HS-5 (cell line): Measurements from ENCODE around the gene PRR12.

Experiments used
- DNase-seq: peaks from one replicate; pipeline ENCODE4 v3.0.0-alpha.2; 2012; ENCODE audit warnings: low read depth

The PRR12 gene

DNA sequence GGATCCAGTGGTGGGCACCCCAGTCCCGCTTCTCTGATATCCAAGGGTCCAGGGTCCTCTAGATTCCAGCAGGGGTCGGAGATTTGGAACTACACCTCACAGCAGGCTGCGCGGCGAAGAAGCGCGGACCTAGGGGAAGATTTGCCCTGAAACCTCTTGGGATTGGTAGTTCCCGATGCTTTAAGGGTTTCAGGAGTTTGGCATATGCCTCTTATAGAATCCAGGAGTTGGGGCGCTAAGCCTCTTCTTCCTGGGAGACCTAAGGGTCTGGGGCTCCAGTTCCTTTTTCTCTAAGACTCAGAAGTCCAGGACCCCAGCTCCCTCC lies 75.1 kb downstream of the PRR12 start:
- DNase-seq = no peak

DNA sequence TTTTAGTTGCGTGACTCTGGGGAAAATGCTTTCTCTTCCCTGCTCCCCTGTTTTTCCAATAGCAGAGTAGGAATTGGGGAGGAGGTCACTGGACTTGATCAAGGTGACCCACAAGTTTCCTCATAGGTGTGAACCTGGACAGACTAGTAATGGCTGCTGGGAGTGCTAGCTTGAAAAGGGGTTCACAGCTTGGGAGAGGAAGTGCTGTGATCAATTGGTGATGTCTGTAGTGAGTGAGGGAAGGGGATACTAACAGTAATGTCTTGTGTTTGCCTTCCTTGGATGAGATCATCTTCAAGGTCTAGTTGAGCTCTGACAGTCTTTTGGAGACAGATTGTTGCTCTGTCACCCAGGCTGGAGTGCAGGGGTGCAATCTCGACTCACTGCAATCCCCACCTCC lies 76.5 kb downstream of the PRR12 start:
- no peak for DNase-seq

DNA sequence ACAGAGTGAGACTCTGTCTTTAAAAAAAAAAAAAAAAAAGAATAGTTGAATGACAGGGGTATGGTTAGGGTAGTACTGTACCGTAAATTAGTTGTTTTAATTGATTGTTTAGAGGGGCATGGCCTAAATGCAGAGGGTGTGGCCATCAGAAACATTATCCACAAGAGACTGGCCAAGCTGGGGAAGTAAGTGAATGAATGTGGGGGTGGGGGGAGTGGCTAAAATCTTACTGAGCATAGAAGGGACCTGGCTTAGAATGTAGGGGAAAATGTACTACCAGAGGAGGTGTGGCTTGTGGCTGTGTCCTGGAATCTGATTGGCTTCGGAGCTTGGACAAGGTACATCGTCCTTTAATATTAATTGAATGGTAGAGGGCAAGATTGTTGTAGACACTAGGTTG lies 78.5 kb downstream of the PRR12 start:
- no peak for DNase-seq

DNA sequence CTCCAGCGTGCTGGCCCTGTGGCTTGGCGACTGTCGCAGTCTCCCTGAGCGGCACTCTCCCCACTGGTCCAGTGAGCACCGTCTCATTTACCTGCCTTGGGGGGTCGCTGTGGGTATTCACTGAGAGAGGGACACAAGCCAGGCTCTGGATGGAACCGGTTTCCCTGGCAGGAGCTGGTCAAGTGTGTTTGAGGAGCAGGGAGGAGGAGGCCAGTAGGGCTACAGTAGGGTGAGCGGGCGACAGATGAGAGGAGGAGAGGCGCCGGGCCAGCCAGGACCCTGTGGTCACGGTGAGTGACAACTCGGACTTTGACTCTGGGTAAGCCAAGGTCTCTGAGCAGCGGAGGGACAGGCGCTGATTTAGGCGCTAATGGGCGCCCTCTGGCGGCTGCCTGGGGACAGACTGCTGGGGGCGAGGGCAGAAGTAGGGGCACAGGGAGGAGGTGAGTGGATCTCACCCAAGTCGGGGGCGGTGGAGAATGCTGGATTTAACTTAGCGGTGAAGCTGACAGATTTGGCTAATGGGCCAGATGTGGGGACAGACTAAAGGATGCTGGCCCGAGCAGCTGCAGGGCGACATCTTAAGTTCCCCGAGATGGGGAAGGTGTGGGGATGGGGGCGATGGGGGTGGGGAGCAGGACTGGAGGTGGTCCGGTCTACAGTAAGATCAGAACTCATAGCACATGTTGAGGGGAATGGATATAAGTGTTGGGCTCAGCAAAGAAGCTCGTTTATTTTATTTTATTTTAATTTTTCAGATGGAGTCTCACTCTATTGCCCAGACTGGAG lies 81.3 kb downstream of the PRR12 start:
- no peak for DNase-seq
